GM19397 (cell line): ENCODE data around the gene CD99L2.

ENCODE experiments used
- ATAC-seq: cut with Tn5 transposase; IDR thresholded peaks from one replicate; pipeline ENCODE4 v1.9.1; 2021; ENCODE audit warnings: mild to moderate bottlenecking, moderate library complexity; ENCODE audit not compliant: unreplicated experiment

The CD99L2 gene

DNA sequence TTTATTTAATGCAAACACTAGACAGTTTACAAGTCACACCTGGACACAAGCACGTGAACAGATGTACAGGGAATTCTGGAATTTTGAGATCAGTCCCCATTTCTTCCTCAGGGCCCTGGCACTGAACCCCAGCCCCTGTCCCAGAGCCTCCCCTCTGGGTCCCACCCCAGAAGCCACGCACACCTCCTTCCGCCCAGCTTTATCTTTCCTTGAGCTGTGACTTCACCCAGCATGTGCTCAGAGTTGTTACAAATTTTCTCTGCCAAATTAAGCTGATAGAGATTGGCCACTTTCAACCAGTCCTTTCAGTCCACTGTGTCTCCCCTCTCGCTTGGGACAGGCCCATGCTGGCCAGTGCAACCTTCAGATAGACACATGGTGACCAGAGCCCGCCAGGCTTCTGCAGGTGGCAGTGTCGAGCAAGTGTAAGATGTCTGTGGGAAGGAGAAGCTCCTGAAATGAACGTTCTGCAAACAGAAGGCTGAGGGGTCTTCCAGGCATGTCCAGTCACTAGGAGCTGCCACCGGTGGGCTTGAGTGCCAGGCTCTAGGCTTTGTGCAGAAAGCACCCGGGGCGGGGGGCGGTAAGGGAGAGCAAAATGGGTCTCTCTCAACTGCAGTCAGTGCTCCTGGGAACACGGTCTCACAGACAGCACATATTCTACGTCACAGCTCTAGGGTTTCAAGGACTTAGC lies 132.0 kb downstream of the CD99L2 start:
- ATAC-seq: no peak

GRCh38 chrX:150765782-150766350 lies 132.6 kb downstream of the CD99L2 start:
- no peak for ATAC-seq

DNA sequence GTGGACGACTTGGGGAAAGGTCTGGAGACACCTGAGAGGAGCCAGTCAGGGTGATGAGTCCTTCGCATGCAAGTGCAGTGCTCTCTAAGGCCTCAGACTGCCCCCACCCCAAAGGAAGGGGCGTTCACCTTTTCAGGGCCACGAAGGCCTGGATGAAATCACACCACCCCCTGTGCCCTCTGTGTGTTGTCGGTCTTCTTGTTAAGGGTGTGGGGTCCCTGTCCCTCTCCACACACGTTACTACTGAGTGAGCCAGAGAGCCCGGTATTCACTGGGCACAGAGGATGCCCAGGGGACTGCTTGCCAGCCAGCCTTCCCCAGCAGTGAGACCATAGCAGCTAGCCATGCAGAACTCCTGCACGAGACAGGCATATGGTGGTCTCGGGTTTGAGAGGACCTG lies 133.2 kb downstream of the CD99L2 start:
- no peak for ATAC-seq

- ATAC-seq: no peak
Measured at GRCh38 chrX:150763810-150764209, 134.7 kb downstream of the CD99L2 start.

- no peak for ATAC-seq
Measured at GRCh38 chrX:150763303-150763797, 135.1 kb downstream of the CD99L2 start.

DNA sequence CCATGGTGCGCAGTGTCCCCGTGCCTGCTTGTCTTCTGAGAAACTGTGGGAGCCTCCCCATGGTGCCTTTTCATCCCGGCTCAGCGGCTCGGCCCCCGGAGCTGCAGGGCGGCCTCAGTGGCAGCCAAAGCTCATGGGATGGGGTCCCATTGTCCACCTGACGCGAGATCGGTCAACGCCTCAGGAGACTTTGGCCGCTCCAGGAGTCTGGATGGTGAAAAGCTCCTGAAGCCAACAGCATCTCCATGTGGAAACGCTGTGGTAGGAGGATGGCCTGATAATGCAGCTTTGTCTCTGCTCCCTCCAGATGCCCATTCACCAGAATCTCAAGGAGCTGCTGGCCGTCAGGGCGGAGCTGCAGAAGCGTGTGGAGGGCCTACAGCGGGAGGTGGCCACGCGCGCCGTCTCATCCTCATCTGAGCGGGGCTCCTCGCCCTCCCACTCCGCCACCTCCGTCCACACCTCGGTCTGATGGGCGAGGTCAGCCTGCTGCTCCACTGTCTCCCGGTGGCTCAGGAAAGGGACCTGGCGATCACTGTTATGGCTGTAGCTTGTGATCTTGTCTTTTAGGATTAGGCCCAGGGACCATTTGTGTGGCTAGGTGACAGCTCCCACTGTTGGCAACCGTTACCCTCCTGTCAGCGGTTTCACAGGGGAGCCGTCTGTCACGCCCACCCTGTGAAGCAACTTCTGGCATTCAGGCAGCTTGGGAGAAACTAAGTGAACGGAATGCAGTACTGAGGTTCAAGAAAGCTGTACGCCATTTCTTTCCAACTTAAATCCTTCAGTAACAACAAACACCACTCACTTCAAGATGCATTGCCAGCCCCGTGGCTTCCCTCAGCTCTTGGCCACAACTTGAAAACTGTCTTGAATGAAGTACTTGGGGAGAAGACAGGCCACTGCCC lies 136.0 kb downstream of the CD99L2 start:
- ATAC-seq: no peak

DNA sequence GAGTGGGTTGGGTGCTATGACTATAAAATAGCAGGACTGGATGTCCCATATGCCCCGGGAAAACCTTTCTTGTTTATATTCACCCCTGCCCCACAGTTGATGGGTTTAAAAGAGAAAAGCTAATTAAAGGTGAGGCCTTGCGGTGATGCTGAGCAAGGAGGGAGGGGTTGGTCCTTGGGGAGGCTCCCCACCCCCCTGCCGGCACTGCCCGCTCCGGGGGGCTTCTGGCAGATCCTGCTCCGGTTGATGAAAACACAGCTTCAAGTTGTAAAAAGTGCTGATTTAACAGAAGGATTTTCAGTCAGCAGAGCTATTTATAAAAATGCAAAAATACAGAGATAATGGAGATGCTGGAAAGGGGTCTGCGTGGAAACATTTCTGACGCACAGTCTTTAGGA lies 136.7 kb downstream of the CD99L2 start:
- ATAC-seq: no peak

DNA sequence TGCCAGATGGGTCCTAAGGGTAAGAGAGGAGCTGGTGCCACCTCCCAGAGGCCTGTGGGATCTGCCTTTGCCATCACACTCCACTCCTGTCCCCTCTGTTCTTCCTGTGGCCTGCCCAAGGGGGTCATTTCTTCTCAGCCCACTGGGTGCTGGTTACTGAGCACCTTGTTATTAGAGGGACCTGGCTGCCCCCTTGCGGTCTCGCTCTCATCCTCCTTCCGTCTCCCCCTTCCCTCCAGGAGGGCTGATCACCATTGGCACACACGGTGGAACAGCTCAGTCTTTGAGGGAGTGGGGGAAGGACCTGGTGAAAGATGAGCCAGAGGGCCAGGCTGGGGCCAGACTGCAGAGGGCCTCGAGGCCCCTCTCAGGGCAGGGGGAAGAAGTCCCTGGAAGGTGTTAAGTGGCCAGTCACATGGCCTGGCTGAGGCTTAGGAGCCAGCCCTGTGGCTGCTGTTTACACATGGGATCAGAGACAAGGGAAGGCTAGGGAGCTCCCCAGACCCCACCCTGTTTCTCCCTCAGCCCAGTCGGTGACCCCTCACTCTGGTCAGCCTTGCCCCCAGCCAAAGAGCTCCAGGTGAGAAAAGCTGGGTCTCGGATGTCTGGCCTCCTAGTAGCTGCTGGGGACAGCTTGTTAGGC lies 137.2 kb downstream of the CD99L2 start:
- no peak for ATAC-seq

- no peak for ATAC-seq
Measured at GRCh38 chrX:150759568-150760416, 138.7 kb downstream of the CD99L2 start.

GRCh38 chrX:150757371-150757770 lies 141.1 kb downstream of the CD99L2 start:
- no peak for ATAC-seq

DNA sequence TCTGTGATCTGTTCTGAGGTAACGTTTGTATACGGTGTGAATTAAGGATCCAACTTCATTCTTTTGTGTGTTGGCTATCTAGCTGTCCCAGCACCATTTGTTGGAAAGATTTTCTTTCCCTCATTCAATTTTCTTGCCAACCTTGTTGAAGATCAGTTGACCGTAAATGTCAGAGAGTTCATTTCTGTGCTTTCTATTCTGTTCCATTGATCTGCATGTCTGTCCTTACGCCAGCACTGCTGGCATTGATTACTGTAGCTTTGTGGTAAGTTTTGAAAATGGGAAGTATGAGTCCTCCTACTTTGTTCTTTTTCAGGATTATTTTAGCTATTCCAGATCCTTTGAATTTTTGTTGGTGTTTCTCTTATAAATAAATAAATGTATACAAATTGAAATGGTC lies 144.5 kb downstream of the CD99L2 start:
- ATAC-seq: no peak

- no peak for ATAC-seq
Measured at GRCh38 chrX:150753357-150753756, 145.1 kb downstream of the CD99L2 start.

DNA sequence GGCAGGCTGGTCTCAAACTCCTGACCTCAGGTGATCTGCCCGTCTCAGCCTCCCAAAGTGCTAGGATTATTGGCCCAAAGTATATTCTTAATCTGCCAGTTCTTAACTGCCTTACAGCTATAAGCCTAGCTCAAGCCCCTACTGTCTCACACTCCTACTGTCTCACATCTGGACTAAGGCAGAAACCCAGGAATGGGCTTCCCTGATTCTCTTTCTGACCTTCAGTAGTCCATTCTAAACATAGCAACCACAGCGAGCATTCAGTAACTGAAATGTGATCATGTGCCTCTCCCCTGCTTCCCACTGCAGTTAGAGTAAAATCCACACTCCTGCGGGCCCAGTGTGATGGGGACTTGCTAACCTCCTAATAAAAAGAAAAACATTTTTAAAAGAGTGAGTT lies 146.3 kb downstream of the CD99L2 start:
- ATAC-seq: no peak

DNA sequence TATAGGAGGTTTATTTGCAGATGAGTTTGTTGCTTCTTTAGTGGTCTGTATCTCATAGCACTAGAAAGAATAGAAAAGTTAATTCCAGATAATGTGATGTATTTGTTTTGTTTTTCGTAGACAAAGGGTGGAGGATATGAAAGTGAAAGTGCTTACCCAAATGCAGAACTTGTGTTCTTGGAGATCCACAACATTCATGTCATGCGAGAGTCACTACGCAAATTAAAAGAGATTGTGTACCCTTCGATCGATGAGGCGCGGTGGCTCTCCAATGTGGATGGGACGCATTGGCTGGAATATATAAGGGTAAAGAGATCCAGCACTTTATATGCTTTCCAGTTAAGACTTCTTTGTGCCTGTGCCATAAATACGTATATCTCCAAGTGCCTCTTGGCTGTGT lies 162.0 kb downstream of the CD99L2 start:
- ATAC-seq: no peak

DNA sequence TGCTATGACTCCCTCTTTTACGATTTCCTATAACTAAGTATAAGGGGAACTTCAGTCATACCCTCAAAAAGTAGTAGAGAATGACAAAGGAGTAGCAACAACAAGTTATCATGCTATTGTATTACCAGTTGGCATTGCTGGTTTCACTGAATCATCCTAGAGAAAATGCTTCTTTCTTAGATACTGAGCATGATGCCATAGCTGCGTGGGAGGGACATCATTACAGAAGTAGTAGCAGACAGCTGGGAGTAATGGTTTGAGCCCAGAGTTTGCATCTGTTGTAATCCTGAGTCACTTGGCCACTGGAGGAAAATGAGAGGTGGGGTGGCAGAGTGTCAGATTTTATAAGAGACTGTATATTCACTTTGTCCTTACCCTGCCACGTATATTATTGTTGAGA lies 166.7 kb downstream of the CD99L2 start:
- ATAC-seq: no peak

DNA sequence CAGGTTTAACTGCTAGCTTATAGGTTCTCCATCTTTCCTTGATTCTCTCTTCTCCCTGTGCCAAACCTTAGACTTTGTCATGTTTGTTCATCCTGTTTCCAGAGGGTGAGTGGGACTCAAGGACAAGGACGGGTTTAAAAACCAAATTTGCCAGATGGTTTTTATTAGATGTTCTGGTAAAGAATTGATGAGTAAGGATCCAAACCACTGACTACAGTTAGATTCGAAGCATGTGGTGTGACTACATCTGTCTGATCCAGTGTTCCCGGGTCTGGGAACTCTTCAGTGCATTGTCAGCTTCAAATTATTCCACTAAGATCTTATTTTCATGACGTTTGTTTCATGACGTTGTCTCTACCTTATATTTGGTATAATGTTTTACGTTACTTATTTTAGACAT lies 167.7 kb downstream of the CD99L2 start:
- no peak for ATAC-seq

DNA sequence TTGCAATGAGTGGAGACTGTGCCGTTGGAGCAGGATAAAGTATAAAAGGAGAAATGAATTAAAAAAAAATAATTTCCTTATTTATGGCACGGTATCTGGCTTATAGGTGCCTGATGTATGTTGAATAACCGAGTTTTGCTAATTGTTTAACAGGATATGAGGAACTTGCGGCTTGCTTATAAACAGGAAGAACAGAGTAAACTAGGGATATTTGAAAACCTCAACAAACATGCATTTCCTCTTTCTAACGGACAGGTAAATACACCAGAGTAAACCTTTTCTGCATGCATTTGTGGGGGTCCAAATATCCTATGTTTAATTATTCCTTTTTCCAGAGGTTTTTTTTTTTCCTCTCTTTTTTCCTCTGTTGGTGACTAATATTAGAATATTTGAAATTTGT lies 168.5 kb downstream of the CD99L2 start:
- no peak for ATAC-seq

DNA sequence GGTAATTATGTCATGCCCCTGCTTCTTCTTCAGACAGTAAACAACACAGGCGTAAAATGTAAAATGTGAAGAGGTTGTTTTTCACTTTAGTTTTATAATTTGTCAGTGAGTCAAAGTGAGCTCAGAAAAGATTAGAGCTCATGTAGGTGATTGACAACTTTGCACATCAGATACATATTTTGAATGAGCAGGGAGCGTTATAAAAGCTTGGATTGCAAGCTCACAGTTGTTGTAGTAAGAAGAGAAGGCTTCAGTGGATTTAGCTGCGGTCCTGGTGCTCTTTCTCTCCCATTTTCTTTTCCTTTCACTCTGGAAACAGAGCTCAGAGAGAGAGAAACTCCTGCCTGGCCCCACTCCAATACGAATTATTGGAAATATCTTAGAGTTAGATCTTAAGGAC lies 178.8 kb downstream of the CD99L2 start:
- no peak for ATAC-seq
